Measurements from ENCODE around the gene GLCE.

Gene GLCE

DNA sequence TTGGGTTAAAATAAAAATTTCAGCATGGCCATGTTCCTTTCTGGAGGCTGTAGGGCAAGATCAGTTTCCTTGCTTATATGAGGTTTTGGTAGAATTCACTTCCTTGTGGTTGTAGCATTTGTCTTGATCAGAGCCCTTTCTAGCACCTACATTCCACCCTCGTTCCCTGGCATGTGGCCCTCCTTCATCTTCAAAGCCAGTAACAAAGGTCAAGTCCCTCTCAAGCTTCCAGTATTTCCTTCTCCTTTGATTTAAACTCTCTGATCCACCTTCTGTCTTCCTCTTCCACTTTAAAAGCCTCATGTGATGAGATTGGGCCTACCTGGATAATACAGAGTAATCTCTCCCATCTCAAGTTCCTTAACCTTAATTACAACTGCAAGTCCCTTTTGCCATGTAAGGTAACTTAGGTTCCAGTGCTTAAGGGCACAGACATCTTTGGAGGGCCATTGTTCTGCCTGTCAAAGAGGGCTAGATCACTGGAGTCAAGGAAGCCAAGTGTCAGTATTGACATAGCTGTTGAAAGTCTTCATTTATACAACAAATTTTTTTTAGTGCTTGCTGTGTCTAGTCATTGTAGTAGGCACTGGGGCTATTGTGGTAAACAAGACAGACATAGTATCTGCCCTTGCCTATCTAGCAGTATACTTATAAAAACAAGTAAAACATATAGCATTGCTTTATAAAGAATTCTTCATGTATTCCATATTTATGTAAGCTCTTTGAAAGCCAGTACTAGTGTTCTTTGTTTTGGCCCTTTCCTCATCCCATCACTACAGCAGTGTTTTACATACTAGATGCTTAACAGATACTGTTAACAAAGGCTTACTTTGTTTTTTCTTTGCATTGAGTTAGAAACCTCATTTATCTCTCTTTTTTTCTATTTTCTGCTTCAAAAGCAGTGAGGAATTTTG lies 40.7 kb downstream of the GLCE start:
- no peak for DNase-seq (ENCODE audit: low read depth in 2 of 2, low spot score in 1 of 2)

DNA sequence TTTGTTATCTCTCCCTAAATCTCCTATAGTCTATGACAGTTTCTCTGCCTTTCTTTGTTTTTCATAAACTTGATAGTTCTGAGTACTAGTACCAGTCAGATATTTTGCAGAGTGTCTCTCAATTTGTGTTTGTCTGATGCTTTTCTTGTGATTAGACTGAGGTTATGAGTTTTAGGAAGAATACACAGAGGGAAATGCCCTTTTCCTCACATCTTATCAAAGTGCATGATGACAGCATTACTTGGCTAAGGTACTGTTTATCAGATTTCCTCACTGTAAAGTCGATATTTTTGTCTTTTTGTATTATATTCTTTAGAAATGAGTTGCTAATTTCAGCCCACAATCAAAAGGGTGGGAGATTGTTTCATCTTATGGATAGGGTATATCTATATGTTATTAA lies 45.6 kb downstream of the GLCE start:
- DNase-seq (ENCODE audit: low read depth in 2 of 2, low spot score in 1 of 2) = no peak

- DNase-seq (ENCODE audit: low read depth in 2 of 2, low spot score in 1 of 2) = no peak
These were observed 49.2 kb downstream of the GLCE start for GRCh38 chr15:69209661-69210060.

- DNase-seq (ENCODE audit: low read depth in 2 of 2, low spot score in 1 of 2) = no peak
These were observed 50.1 kb downstream of the GLCE start for GRCh38 chr15:69210574-69210973.

DNA sequence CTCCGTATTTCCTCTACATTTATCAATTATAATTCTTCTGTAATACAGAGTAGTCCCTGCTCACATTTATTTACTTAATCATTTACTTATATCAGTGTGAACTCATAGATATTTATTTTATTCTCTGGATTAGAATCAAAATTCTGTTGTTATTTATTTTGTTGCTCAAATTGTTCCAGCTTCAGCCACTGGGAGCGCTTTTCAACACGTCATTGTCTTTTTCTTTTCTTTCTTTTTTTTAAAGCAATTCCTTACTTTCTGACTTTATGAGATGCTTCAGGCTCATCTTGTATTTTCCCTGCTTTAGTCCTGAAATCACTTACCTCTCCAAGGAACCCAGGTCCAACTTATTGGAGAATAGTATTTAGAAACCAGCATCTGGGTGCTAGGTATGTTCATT lies 53.4 kb downstream of the GLCE start:
- DNase-seq (ENCODE audit: low read depth in 2 of 2, low spot score in 1 of 2) = no peak

DNA sequence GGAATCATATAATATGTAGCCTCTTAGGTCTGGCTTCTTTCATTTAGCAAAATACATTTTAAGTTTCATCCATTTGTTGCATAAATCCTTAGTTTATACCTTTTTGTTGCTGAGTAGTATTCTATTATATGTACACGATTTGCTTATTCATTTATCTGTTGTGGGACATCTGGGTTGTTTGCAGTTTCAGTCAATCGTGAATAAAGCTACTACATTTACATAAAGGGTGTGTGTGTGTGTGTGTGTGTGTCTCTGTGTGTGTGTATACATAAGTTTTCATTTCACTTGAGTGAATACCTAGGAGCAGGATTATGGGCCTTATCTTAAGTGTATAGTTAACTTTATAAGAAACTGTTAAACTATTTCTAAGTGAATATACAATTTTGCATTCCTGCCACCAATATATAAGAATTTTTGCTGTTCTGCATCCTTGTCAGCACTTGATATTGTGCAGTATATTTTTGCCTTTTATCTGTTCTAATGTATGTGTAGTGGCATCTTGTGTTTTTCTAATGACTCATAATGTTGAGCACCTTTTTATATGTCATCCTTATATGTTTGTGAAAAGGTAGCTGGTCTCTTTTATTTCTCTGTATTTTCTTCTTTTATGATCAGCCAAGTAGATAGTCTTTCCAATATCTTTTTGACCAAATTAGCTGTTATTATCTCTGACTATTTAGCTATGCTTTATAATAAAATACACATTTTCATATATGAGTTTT lies 55.0 kb downstream of the GLCE start:
- no peak for DNase-seq (ENCODE audit: low read depth in 2 of 2, low spot score in 1 of 2)

- DNase-seq (ENCODE audit: low read depth in 2 of 2, low spot score in 1 of 2) = no peak
These were observed 56.9 kb downstream of the GLCE start for GRCh38 chr15:69217381-69217780.

GRCh38 chr15:69219690-69220089 lies 59.3 kb downstream of the GLCE start:
- DNase-seq (ENCODE audit: low read depth in 2 of 2, low spot score in 1 of 2) = no peak

GRCh38 chr15:69222002-69222474 lies 61.6 kb downstream of the GLCE start:
- no peak for DNase-seq (ENCODE audit: low read depth in 2 of 2, low spot score in 1 of 2)

GRCh38 chr15:69223083-69223813 lies 62.8 kb downstream of the GLCE start:
- no peak for DNase-seq (ENCODE audit: low read depth in 2 of 2, low spot score in 1 of 2)

DNA sequence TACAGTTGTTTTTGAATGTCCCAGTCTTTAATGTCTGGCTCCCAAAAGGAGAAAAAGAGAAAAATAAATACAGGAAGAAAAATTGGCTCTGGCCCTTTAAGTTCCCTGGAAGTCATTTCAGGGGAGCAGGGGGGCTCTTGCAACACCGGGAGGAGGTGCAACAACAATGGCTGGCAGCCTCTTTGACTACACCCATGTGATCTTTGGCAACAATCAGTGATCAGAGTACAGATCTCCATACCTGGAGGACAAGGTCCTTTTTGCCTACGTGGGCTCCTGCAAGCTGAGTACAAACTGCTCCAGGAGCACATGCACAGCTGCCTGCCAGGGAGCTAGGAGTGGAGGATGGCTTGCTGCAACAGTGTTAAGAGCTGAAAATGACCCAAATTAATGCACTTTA lies 63.9 kb downstream of the GLCE start:
- DNase-seq (ENCODE audit: low read depth in 2 of 2, low spot score in 1 of 2) = no peak

- DNase-seq (ENCODE audit: low read depth in 2 of 2, low spot score in 1 of 2) = no peak
These were observed 65.1 kb downstream of the GLCE start for GRCh38 chr15:69225355-69226022.

DNA sequence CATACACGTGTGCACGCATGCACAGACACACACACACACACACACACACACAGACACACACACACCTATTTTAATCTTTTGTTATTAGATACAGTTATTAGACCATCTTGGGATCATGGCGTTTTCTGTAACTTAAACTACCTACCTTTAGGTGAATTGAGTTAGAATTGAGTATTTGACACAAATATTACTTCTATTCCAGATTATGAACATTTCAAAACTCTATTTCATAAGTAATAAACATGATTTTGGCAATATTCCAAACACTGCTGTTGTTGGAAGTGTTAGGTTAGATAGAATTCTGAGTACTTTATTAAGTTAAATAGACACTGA lies 65.6 kb downstream of the GLCE start:
- DNase-seq (ENCODE audit: low read depth in 2 of 2, low spot score in 1 of 2) = no peak

DNA sequence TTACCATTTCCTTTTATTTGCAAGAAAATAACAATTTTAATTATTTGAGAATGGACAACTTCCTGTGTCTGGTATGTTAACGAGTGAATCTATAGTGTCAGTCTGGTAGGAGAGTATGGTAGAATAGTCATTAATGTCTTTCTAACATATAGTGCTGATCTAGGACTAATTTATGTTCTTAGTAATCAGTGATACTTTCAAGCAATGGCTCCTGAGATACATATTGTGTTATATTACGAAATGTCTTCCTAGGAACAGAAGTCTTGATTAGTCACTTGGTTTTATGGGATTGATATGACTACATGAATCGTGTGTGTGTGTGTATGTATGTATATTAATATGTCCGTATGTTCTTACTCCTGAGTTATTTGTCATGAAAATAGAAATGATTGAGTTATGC lies 71.7 kb downstream of the GLCE start:
- DNase-seq (ENCODE audit: low read depth in 2 of 2, low spot score in 1 of 2) = no peak

- no peak for DNase-seq (ENCODE audit: low read depth in 2 of 2, low spot score in 1 of 2)
These were observed 72.3 kb downstream of the GLCE start for GRCh38 chr15:69232765-69233164.

DNA sequence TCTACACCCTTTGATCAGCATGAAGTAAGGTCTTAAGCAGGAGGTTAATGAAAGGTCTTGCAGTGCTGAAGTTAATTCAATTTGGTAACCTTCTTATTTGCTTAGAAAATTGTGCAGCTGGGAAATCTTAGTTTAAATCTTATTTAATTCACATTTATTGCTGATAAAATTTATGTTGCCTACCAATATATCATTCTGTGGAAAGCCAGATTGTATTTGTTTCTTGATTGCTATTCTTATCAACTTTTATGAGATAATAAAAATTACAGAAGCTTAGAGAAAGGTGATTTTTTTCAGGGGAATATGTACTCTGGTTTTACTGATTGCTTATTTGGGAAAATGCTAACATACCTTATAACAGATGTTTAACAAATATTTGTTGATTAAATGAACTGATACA lies 74.2 kb downstream of the GLCE start:
- DNase-seq (ENCODE audit: low read depth in 2 of 2, low spot score in 1 of 2) = no peak

GRCh38 chr15:69236505-69236904 lies 76.1 kb downstream of the GLCE start:
- no peak for DNase-seq (ENCODE audit: low read depth in 2 of 2, low spot score in 1 of 2)

GRCh38 chr15:69237718-69238117 lies 77.3 kb downstream of the GLCE start:
- DNase-seq (ENCODE audit: low read depth in 2 of 2, low spot score in 1 of 2) = no peak

DNA sequence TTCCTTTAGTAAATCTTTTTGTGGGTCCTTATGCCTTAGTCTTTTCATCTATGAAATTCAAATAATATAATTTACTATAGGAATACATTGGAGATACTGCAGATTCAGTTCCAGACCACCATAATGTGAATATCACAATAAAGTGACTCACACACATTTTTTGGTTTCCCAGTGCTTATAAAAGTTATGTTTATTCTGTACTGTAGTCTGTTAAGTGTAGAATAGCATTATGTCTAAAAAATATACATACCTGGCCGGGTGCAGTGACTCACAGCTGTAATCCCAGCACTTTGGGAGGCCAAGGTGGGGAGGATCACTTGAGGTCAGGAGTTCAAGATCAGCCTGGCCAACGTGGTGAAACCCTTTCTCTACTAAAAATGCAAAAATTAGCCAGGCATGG lies 84.4 kb downstream of the GLCE start:
- no peak for DNase-seq (ENCODE audit: low read depth in 2 of 2, low spot score in 1 of 2)

DNA sequence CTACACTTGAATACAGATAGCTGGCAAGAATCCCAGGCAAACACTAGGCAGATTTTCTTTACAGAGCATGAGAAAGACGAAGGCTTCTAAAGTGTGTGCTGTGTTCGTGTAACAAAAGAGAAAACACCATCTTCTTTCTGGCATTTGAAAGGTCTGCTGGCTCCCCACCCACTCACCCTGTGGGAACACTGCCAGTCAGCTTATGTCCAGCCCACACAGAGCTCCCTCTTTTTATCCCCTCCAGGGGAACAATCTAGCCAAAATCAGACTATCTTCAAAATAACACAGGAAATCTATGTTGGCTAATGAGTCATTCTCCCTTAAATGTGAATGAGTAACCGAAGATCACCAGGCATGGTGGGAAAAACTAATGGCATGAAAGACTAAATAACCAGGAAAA lies 92.7 kb downstream of the GLCE start:
- no peak for DNase-seq (ENCODE audit: low read depth in 2 of 2, low spot score in 1 of 2)

- no peak for DNase-seq (ENCODE audit: low read depth in 2 of 2, low spot score in 1 of 2)
These were observed 105.0 kb downstream of the GLCE start for GRCh38 chr15:69265347-69265955.
